Measurements from ENCODE around the gene DHX35.

GRCh38 chr20:38932457-38933120, 29.6 kb upstream of the DHX35 start:
- TF ChIP-seq CTCF (IDR thresholded peaks at IDR 0.05) (no peak), POLR2A (IDR thresholded peaks at IDR 0.05) (no peak)

Data from esophagus squamous epithelium (tissue), 4 donors.